GM18909 (cell line): ENCODE measurements around the gene AMN.

Experiments used
- ATAC-seq: cut with Tn5 transposase; IDR thresholded peaks from one replicate; pipeline ENCODE4 v1.9.1; 2021; ENCODE audit warnings: mild to moderate bottlenecking; ENCODE audit not compliant: unreplicated experiment, poor library complexity

Gene AMN

GRCh38 chr14:102898298-102898697 lies 24.2 kb upstream of the AMN start:
- ATAC-seq, result no peak

- no peak for ATAC-seq
Measured at GRCh38 chr14:102898776-102899515, 23.5 kb upstream of the AMN start.

GRCh38 chr14:102899516-102899900 lies 23.0 kb upstream of the AMN start:
- no peak for ATAC-seq

GRCh38 chr14:102900631-102901571 lies 21.6 kb upstream of the AMN start:
- peak; percentile 66 for ATAC-seq

- peak; percentile 79 for ATAC-seq
Measured at GRCh38 chr14:102901633-102902032, 20.8 kb upstream of the AMN start.

GRCh38 chr14:102902086-102902485 lies 20.4 kb upstream of the AMN start:
- ATAC-seq, result no peak

GRCh38 chr14:102902523-102903247 lies 19.8 kb upstream of the AMN start:
- ATAC-seq, result no peak

- ATAC-seq, result no peak
Measured at GRCh38 chr14:102903248-102903888, 19.1 kb upstream of the AMN start.

- no peak for ATAC-seq
Measured at GRCh38 chr14:102903889-102904512, 18.5 kb upstream of the AMN start.

- no peak for ATAC-seq
Measured at GRCh38 chr14:102905116-102906108, 17.1 kb upstream of the AMN start.

GRCh38 chr14:102906616-102907302 lies 15.7 kb upstream of the AMN start:
- no peak for ATAC-seq

GRCh38 chr14:102907303-102907844 lies 15.1 kb upstream of the AMN start:
- no peak for ATAC-seq

GRCh38 chr14:102907980-102908730 lies 14.3 kb upstream of the AMN start:
- ATAC-seq, result no peak

- ATAC-seq, result no peak
Measured at GRCh38 chr14:102908766-102909455, 13.6 kb upstream of the AMN start.

GRCh38 chr14:102909462-102909861 lies 13.0 kb upstream of the AMN start:
- no peak for ATAC-seq

GRCh38 chr14:102909911-102910310 lies 12.6 kb upstream of the AMN start:
- ATAC-seq, result no peak

- no peak for ATAC-seq
Measured at GRCh38 chr14:102910442-102910841, 12.0 kb upstream of the AMN start.
